HG03558 (cell line): ENCODE data around the gene INTS6.

ENCODE experiments used
- ATAC-seq: cut with Tn5 transposase; IDR thresholded peaks from one replicate; pipeline ENCODE4 v1.9.1; 2021; ENCODE audit warnings: moderate number of reproducible peaks; ENCODE audit not compliant: unreplicated experiment; ENCODE audit errors: extremely low read depth

INTS6 gene

GRCh38 chr13:51324714-51325420, 128.0 kb downstream of the INTS6 start:
- no peak for ATAC-seq

DNA sequence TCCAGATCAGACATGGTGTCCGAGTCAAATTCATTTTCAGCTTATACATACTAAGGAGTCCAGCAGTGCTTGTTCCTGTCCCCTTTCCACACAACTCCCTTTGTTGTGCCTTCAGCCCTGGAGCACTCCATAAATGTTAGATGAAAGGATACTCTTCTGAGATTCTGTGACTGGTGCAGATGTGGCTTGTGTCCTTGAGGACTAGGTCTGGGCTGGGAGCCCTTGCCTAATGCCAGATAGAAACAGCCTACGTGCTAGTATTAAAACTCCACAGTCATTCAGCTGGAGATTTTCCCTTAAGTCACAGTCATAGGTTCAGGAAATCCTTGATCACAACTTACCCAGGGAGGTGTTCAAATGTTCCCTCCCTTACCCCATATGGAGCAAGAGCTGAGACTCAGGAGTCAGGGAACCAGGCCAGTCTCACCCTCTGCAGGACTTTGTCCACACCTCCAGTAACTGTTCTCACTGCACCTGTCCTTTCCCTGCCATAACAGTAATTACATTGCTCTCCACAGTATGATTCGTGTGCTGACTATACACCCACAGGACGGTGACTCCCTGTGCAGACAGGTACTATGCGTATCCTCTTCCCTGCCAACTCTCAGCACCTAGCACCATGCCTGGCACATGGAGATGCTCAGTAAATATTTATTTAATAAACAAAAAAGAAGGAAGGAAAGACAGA, 128.9 kb downstream of the INTS6 start:
- no peak for ATAC-seq

- no peak for ATAC-seq
These were observed 130.0 kb downstream of the INTS6 start for GRCh38 chr13:51322826-51323225.

DNA sequence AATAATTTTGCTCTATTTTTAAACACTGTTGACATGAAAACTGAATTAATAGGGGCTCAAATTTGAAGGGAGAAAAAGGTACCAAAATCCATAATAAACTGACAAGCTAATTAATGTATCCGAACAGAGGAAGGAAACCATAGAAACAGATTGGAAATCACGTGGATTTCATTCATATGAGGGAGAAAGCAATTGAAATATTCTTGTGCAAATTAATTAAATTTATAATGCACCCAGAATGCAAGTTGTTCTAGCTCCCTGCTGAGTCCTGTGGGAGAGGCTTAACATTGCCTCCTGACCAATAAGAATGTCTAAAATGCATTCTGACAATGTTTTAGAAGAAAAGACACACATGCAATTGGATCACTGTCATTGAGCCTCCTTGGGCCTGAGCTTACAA, 131.0 kb downstream of the INTS6 start:
- ATAC-seq: no peak

DNA sequence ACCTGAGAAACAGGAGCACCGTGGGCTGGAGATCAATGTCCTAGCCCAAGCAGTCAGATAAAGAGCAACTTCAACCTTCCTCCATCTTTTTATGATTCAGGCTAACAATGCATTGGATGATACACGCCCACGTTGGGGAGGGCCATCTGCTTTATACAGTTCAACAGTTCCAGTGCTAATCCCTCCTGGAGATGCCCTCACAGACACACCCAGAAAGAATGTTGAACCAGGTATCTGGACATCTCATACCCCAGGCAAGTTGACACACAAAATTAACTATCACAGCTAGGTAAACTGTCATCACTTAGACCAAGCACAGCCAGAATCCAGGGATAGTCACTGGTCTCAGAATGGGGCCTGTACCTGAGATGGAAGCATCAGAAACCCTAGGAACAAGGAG, 134.0 kb downstream of the INTS6 start:
- no peak for ATAC-seq

DNA sequence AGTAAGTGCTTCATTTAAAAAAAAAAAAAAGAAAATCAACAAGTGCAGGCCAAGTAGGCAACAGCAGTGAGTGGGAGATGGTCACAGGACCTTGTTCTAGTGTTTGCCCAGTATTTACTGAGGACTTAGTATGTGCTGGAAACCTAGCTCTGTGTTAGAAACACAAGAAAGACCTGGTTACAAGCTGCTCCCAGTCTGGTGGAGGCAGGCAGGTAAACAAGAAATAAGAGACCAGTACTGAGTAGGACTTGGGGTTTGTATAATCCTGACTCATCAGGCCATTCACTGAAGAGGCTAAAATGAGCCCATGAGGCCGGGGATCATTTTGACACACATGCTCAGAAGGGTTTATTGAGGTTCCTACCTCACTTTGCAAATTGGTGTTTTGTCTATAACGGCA, 134.8 kb downstream of the INTS6 start:
- ATAC-seq: no peak

DNA sequence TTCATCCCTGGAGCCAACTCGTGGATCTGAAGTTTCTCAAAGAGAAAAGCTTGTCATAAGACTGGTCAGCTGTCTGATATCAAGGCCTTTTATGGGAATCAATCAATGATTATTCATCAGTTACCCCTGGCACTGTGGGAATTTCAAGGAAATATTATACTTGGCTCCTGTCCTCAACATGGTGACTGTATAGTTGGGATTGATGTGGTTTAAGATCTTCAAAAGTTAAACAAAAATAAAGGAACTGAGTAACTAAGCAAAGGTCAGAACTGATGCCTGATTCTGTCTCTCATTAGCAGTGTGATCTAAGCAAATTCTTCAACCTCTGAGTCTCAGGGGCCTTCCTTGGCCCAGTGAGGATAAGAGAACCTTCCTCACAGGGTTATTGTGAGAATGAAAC, 135.6 kb downstream of the INTS6 start:
- ATAC-seq: no peak

GRCh38 chr13:51313619-51314018, 139.2 kb downstream of the INTS6 start:
- ATAC-seq: no peak

DNA sequence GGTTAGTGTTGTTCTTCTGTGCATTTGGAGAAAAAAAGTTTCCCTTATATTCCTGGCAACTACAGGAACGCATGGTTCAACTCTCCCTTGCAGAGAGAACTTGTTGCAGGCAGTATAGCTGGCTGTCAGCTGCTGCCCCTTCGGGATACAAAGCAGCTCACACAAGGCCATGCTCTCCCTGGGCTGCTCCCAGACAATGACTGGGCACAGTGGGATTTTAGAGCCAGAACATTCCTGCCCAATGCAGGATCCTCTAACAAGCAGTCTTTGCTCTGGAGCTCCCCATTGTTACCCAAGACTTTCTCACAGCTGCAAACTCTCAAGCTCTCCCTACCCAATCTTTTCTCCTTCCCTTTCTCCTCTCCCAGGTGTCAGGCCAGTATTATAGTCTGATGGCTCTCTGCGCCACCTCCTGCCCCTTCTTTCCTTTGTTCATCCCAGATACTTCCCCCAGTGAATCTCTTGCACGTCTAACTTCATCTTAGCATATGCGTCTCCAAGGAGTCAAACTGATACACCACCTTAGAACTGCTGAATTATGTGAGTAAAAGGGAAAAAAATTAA, 140.8 kb downstream of the INTS6 start:
- ATAC-seq: no peak
